Measurements from ENCODE around the gene NAV3.

- TF ChIP-seq CTCF (conservative IDR thresholded peaks at IDR 0.05; ENCODE audit: low read depth in 2 of 2), result no peak
- TF ChIP-seq ZNF462 (CRISPR knock-in tag; IDR thresholded peaks at IDR 0.05), result no peak
- TF ChIP-seq EZH2 (IDR thresholded peaks at IDR 0.05; ENCODE audit: low read depth, unreplicated experiment), result no peak
Observed at GRCh38 chr12:78164154-78164553, 333.5 kb downstream of the NAV3 start.
